Nephron progenitor cell (in vitro differentiated cells): ENCODE results near the gene SUCLG2.

Experiments used
- DNase-seq: peaks from one replicate; pipeline ENCODE4 v3.0.0; 2021
- H3K27ac Mint-ChIP-seq: 2 replicates; pipeline ENCODE4 v1.8.0; 2021; ENCODE audit warnings: mild to moderate bottlenecking, moderate library complexity, mixed read lengths
- H3K27me3 Mint-ChIP-seq: 2 replicates; pipeline ENCODE4 v1.8.0; 2021; ENCODE audit warnings: mild to moderate bottlenecking, low read depth, mixed read lengths; ENCODE audit not compliant: poor library complexity
- H3K36me3 Mint-ChIP-seq: 2 replicates; pipeline ENCODE4 v1.8.0; 2021; ENCODE audit warnings: low read depth, mixed read lengths
- H3K4me1 Mint-ChIP-seq: 2 replicates; pipeline ENCODE4 v1.8.0; 2021; ENCODE audit warnings: mixed read lengths
- H3K4me3 Mint-ChIP-seq: 2 replicates; pipeline ENCODE4 v1.8.0; 2021; ENCODE audit warnings: mild to moderate bottlenecking, moderate library complexity, mixed read lengths
- H3K9me3 Mint-ChIP-seq: 2 replicates; pipeline ENCODE4 v1.8.0; 2021; ENCODE audit warnings: mild to moderate bottlenecking, moderate library complexity, mixed read lengths
- TF ChIP-seq, protein P1 (sequence below): fragments of 200-600 bp; sonication (generic); IDR thresholded peaks from 2 replicates; pipeline ENCODE4 v1.5.0; 2021; ENCODE audit warnings: antibody characterized with exemption

SUCLG2 gene

DNA sequence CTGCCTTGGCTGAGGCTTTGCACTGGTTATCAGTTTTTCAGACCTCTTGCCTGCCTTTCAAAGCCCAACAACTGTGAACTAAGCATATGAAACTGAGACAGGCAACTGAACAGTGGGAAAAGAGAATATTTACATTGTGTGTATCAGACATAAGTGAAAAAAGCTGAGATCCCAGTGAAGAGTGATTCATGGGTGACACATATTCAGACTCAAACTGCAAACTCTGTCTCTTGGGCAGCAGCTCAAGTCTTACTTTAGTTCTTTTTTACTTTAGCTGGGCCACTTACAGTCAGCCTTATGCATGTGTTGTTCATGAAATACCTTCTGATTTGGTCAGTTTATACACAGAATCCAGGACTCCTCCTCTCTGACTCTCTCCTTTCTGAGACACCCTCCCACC lies 19.2 kb downstream of the SUCLG2 start:
- Mint-ChIP-seq H3K27ac (no peak overlapping the region), H3K36me3 (peaks cover 16% of the 10 kb centered on the region), H3K9me3 (no peaks in the 10 kb centered on the region), H3K4me1 (peaks cover 7% of the 10 kb centered on the region), H3K27me3 (no peaks in the 10 kb centered on the region), H3K4me3 (no peak overlapping the region)
- DNase-seq, result no peak
- TF ChIP-seq, protein P1, sequence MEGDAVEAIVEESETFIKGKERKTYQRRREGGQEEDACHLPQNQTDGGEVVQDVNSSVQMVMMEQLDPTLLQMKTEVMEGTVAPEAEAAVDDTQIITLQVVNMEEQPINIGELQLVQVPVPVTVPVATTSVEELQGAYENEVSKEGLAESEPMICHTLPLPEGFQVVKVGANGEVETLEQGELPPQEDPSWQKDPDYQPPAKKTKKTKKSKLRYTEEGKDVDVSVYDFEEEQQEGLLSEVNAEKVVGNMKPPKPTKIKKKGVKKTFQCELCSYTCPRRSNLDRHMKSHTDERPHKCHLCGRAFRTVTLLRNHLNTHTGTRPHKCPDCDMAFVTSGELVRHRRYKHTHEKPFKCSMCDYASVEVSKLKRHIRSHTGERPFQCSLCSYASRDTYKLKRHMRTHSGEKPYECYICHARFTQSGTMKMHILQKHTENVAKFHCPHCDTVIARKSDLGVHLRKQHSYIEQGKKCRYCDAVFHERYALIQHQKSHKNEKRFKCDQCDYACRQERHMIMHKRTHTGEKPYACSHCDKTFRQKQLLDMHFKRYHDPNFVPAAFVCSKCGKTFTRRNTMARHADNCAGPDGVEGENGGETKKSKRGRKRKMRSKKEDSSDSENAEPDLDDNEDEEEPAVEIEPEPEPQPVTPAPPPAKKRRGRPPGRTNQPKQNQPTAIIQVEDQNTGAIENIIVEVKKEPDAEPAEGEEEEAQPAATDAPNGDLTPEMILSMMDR, result no peak

DNA sequence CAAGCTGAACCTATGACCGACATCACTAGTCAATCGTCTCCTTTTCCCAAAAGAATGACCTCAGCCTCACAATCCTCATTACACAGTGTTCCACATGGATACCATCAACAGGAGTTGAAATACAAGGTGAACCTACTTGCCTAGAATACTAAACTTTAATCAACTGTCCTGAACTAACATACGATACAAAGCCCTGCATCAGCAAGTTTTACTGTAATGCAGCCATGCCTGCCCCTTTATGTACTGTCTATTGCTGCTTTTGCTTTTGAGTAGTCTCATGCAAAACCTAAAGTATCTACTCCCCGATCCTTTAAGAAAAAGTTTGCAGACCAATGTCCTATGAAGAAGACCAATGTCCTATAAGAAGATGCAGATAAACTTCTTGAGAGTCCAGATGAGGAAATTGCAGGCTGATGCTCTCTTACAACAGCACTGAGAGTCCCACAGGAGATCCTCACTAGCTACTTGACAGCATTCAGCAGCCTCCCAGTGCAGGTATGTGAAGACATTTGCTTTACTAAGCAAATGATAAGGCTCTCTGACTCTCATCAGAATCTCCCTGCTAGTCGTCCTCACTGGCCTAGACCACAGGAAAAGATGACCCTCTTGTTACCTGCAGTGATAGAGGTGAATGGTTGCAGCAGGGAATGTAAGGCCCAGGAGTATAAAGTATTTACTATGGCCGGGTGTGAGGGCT lies 23.6 kb downstream of the SUCLG2 start:
- TF ChIP-seq, protein P1, result no peak
- Mint-ChIP-seq H3K36me3 (peaks cover 33% of the 10 kb centered on the region), H3K4me3 (no peak overlapping the region), H3K4me1 (peaks cover 4% of the 10 kb centered on the region), H3K27ac (no peak overlapping the region), H3K27me3 (peaks cover 3% of the 10 kb centered on the region), H3K9me3 (peaks cover 3% of the 10 kb centered on the region)
- no peak for DNase-seq

DNA sequence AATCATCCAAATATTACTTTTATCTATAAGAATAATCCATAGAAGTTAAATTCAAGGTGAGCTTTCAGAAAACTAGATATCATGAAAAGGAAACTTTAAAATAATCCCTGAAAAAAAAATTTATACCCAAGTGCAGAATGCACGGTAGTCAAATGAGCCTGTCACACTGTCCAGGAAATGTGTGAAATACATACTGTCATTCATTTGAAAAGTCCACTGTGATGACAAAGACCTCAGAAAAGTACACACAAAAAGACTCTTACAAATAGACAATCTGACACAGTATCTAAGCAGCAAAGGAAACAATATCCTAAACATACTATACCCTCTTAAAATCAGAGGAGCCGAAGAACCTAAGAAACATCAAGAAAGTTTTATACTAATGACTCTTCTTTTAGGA lies 29.7 kb downstream of the SUCLG2 start:
- TF ChIP-seq, protein P1, result no peak
- peaks cover 9% of the 10 kb centered on the region for H3K4me1 Mint-ChIP-seq
- H3K27ac Mint-ChIP-seq, result no peak overlapping the region
- H3K4me3 Mint-ChIP-seq, result no peak overlapping the region
- H3K27me3 Mint-ChIP-seq, result peaks cover 7% of the 10 kb centered on the region
- H3K9me3 Mint-ChIP-seq, result peaks cover 6% of the 10 kb centered on the region
- no peak for DNase-seq
- peaks cover 64% of the 10 kb centered on the region for H3K36me3 Mint-ChIP-seq

DNA sequence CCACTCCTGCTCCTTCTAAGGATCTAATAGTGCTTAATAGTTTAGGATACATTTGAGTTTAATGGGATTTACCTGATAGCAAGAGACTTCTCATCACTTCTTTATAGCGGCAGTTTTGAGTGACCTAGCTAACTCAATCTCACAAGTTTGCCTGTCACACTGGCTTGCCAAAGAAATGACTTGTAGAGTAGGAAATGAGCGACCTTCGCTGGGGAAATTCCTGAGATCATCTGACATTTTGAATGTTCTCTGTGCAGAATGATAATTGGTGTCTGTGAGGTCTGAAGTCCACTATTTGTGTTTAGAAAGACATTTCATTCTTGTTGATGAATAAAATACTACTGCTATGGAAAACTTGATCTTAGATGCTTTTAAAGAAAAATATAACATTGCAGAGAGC lies 30.3 kb downstream of the SUCLG2 start:
- Mint-ChIP-seq H3K36me3 (peaks cover 69% of the 10 kb centered on the region), H3K9me3 (peaks cover 6% of the 10 kb centered on the region), H3K27ac (no peak overlapping the region), H3K27me3 (peaks cover 10% of the 10 kb centered on the region), H3K4me1 (peaks cover 9% of the 10 kb centered on the region), H3K4me3 (no peak overlapping the region)
- no peak for DNase-seq
- TF ChIP-seq, protein P1, result no peak

DNA sequence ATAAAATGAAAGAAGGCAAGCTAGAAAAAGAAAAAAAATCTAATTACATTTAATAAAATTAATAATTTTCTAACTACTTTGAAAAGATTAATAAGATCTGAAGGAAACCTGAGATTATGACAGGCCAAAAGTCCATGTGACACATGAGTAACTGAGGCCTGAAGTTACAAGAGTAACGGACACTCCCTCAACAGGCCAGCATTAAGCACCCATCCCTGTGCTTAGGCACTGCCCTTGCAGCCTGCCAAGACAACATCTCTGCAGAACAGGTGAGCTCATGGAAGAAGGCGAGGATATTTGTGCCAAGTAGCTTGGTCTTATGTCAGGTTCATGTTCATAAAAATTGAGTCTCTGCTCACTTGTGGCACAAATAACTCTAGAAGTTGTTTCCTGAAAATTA lies 31.8 kb downstream of the SUCLG2 start:
- Mint-ChIP-seq H3K4me1 (peaks cover 9% of the 10 kb centered on the region), H3K4me3 (no peak overlapping the region), H3K27me3 (peaks cover 10% of the 10 kb centered on the region), H3K9me3 (peaks cover 6% of the 10 kb centered on the region), H3K27ac (no peak overlapping the region), H3K36me3 (peaks cover 60% of the 10 kb centered on the region)
- no peak for DNase-seq
- TF ChIP-seq, protein P1, result no peak

DNA sequence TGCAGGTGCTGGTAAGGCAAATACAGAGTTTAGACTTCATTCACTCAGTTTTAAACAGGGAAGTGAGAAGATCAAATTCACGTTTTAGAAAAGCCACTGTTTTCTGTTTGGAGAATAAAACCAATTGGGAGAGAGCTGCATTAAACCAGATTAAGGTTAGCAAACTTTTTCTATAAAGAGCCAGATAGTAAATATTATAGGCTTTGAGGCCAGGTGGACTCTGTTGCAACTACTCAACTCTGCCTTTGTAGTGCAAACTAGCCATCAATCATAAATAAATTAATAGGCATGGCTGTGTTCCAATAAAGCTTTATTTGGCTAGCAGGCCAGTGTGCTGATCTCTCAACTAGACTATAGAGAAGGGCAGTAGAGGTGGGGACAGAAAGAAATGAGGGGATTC lies 33.5 kb downstream of the SUCLG2 start:
- H3K9me3 Mint-ChIP-seq, result peaks cover 3% of the 10 kb centered on the region
- no peak for DNase-seq
- H3K4me3 Mint-ChIP-seq, result no peak overlapping the region
- peaks cover 9% of the 10 kb centered on the region for H3K4me1 Mint-ChIP-seq
- H3K27ac Mint-ChIP-seq, result no peak overlapping the region
- TF ChIP-seq, protein P1, result no peak
- H3K36me3 Mint-ChIP-seq, result peaks cover 52% of the 10 kb centered on the region
- peaks cover 6% of the 10 kb centered on the region for H3K27me3 Mint-ChIP-seq
